GM18870 (cell line): Measurements from ENCODE around the gene SRBD1.

Experiments
- ATAC-seq: cut with Tn5 transposase; IDR thresholded peaks from one replicate; pipeline ENCODE4 v1.9.1; 2021; ENCODE audit warnings: moderate library complexity; ENCODE audit not compliant: unreplicated experiment

SRBD1 gene

GRCh38 chr2:45596761-45597160 lies 14.3 kb downstream of the SRBD1 start:
- ATAC-seq: no peak

- ATAC-seq: no peak
Measured at GRCh38 chr2:45595721-45596435, 15.2 kb downstream of the SRBD1 start.

GRCh38 chr2:45591073-45591472 lies 20.0 kb downstream of the SRBD1 start:
- ATAC-seq: no peak

GRCh38 chr2:45588158-45588829 lies 22.8 kb downstream of the SRBD1 start:
- ATAC-seq: no peak

- ATAC-seq: no peak
Measured at GRCh38 chr2:45586600-45586999, 24.5 kb downstream of the SRBD1 start.

- no peak for ATAC-seq
Measured at GRCh38 chr2:45585267-45585861, 25.7 kb downstream of the SRBD1 start.

- no peak for ATAC-seq
Measured at GRCh38 chr2:45583977-45584376, 27.1 kb downstream of the SRBD1 start.

GRCh38 chr2:45582522-45582921 lies 28.5 kb downstream of the SRBD1 start:
- ATAC-seq: no peak

- no peak for ATAC-seq
Measured at GRCh38 chr2:45578056-45578843, 32.8 kb downstream of the SRBD1 start.

GRCh38 chr2:45577441-45577840 lies 33.6 kb downstream of the SRBD1 start:
- ATAC-seq: no peak

- no peak for ATAC-seq
Measured at GRCh38 chr2:45575881-45576280, 35.2 kb downstream of the SRBD1 start.

GRCh38 chr2:45572979-45573378 lies 38.1 kb downstream of the SRBD1 start:
- ATAC-seq: no peak

GRCh38 chr2:45571940-45572339 lies 39.1 kb downstream of the SRBD1 start:
- ATAC-seq: no peak

- no peak for ATAC-seq
Measured at GRCh38 chr2:45570671-45571334, 40.3 kb downstream of the SRBD1 start.

- no peak for ATAC-seq
Measured at GRCh38 chr2:45568935-45569334, 42.1 kb downstream of the SRBD1 start.

- ATAC-seq: peak; percentile 97
Measured at GRCh38 chr2:45567974-45568789, 42.9 kb downstream of the SRBD1 start.

GRCh38 chr2:45567288-45567963 lies 43.6 kb downstream of the SRBD1 start:
- no peak for ATAC-seq

GRCh38 chr2:45559436-45559835 lies 51.6 kb downstream of the SRBD1 start:
- ATAC-seq: no peak

GRCh38 chr2:45554742-45555140 lies 56.3 kb downstream of the SRBD1 start:
- ATAC-seq: no peak
